Upper lobe of right lung (tissue), 1 donor: Measurements from ENCODE around the gene NOX4. TPM values are rescaled to one million over a fixed set of nuclear protein-coding genes. Genes with fewer than 3 reads are reported as not detected.
"Not testable (repeated sequence)": the region's sequence is repeated elsewhere in the genome, so short reads cannot be mapped to it uniquely, and the experiment has no call there.

Experiments
- ATAC-seq: fragments of 200-7000 bp; cut with Tn5 transposase; one replicate; pipeline ENCODE4 v1.9.1; 2020; ENCODE audit warnings: mild to moderate bottlenecking, moderate library complexity
- DNase-seq: peaks from one replicate; pipeline ENCODE4 v3.0.0-alpha.2; 2020
- H3K27ac ChIP-seq: fragments of 200-600 bp; one replicate; pipeline ENCODE4 v1.8.0; 2022
- H3K27me3 ChIP-seq: fragments of 200-600 bp; one replicate; pipeline ENCODE4 v1.8.0; 2022; ENCODE audit warnings: mild to moderate bottlenecking
- H3K36me3 ChIP-seq: fragments of 200-600 bp; one replicate; pipeline ENCODE4 v1.8.0; 2022
- H3K4me1 ChIP-seq: fragments of 200-600 bp; one replicate; pipeline ENCODE4 v1.8.0; 2022
- H3K4me3 ChIP-seq: fragments of 200-600 bp; one replicate; pipeline ENCODE4 v1.8.0; 2022; ENCODE audit warnings: mild to moderate bottlenecking
- H3K9me3 ChIP-seq: fragments of 200-600 bp; one replicate; pipeline ENCODE4 v1.8.0; 2022
- intact Hi-C: fragments of 100-400 bp; cut with DNase I; formaldehyde crosslinking; loops from one replicate; pipeline ENCODE4 v1.11.0; 2022
- total RNA-seq: library from RNA; stranded (reverse); fragmentation: NEBNext Ultra II Directional; extraction: Animal tissue kit (Norgen Biotek cat#: 25700); gene quantifications from one replicate; pipeline ENCODE4 v1.2.1, GENCODE V29; 2021
- TF ChIP-seq, protein P1 (sequence below): fragments of 200-600 bp; IDR thresholded peaks from one replicate; pipeline ENCODE4 v1.8.0; 2022; ENCODE audit warnings: antibody characterized with exemption
- donor health status: DM: no; HTN: yes; CAD: no; lungs with severe emphysema.

NOX4 gene
- total RNA-seq, 1 donor from 2014 or later = 2.7 TPM

- Histone ChIP-seq H3K36me3 (no peaks in the 10 kb centered on the region), H3K9me3 (no peaks in the 10 kb centered on the region), H3K4me3 (no peak overlapping the region), H3K4me1 (no peaks in the 10 kb centered on the region), H3K27ac (no peak overlapping the region), H3K27me3 (no peaks in the 10 kb centered on the region)
- intact Hi-C loops = no loop called here
- no peak for ATAC-seq
- TF ChIP-seq, protein P1, sequence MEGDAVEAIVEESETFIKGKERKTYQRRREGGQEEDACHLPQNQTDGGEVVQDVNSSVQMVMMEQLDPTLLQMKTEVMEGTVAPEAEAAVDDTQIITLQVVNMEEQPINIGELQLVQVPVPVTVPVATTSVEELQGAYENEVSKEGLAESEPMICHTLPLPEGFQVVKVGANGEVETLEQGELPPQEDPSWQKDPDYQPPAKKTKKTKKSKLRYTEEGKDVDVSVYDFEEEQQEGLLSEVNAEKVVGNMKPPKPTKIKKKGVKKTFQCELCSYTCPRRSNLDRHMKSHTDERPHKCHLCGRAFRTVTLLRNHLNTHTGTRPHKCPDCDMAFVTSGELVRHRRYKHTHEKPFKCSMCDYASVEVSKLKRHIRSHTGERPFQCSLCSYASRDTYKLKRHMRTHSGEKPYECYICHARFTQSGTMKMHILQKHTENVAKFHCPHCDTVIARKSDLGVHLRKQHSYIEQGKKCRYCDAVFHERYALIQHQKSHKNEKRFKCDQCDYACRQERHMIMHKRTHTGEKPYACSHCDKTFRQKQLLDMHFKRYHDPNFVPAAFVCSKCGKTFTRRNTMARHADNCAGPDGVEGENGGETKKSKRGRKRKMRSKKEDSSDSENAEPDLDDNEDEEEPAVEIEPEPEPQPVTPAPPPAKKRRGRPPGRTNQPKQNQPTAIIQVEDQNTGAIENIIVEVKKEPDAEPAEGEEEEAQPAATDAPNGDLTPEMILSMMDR = no peak
- DNase-seq = no peak
Measured at GRCh38 chr11:89433278-89433677, 57.9 kb downstream of the NOX4 start.

GRCh38 chr11:89432182-89432581 is 59.0 kb downstream of the NOX4 start:
- H3K27me3 ChIP-seq, ATAC-seq, H3K27ac ChIP-seq, H3K4me3 ChIP-seq, H3K36me3 ChIP-seq, intact Hi-C loops, H3K9me3 ChIP-seq, H3K4me1 ChIP-seq, DNase-seq: not testable (repeated sequence)

- H3K36me3 ChIP-seq, intact Hi-C loops, H3K27me3 ChIP-seq, H3K4me3 ChIP-seq, ATAC-seq, H3K27ac ChIP-seq, H3K9me3 ChIP-seq, H3K4me1 ChIP-seq, DNase-seq: not testable (repeated sequence)
Measured at GRCh38 chr11:89426501-89426900, 64.7 kb downstream of the NOX4 start.

DNA sequence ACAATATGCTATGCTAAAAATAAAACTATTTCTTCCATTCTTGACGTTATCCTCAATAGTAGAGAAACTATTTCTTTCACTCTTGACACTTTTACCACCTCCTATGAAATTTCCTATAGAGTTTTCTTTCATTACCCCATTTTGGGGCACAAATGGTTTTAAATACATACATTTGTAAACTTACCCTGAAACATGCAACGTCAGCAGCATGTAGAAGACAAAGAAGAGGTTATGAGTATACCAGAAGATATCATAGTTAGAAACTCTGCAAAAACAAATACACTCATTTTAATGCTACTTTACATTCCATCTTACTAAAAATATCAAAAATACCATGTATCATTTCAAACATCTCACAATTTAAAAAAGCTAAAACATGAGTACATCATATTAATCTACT is 69.5 kb downstream of the NOX4 start:
- H3K4me3 ChIP-seq = no peak overlapping the region
- ATAC-seq (no peak), DNase-seq (no peak)
- intact Hi-C loops = no loop called here
- H3K27ac ChIP-seq = no peak overlapping the region
- H3K9me3 ChIP-seq = no peaks in the 10 kb centered on the region
- H3K4me1 ChIP-seq = no peaks in the 10 kb centered on the region
- TF ChIP-seq, protein P1 = no peak
- no peaks in the 10 kb centered on the region for H3K27me3 ChIP-seq
- H3K36me3 ChIP-seq = no peaks in the 10 kb centered on the region

GRCh38 chr11:89420981-89421380 is 70.2 kb downstream of the NOX4 start:
- no peaks in the 10 kb centered on the region for H3K27me3 ChIP-seq
- intact Hi-C loops = no loop called here
- no peak overlapping the region for H3K27ac ChIP-seq
- no peaks in the 10 kb centered on the region for H3K9me3 ChIP-seq
- H3K4me1 ChIP-seq = no peaks in the 10 kb centered on the region
- no peak overlapping the region for H3K4me3 ChIP-seq
- H3K36me3 ChIP-seq = no peaks in the 10 kb centered on the region
- ATAC-seq = no peak
- TF ChIP-seq, protein P1 = no peak
- no peak for DNase-seq

- Histone ChIP-seq H3K9me3 (no peaks in the 10 kb centered on the region), H3K27ac (no peak overlapping the region), H3K4me1 (no peaks in the 10 kb centered on the region), H3K4me3 (no peak overlapping the region), H3K27me3 (no peaks in the 10 kb centered on the region), H3K36me3 (no peaks in the 10 kb centered on the region)
- TF ChIP-seq, protein P1 = no peak
- intact Hi-C loops = no loop called here
- ATAC-seq (no peak), DNase-seq (no peak)
Measured at GRCh38 chr11:89416961-89417360, 74.2 kb downstream of the NOX4 start.

DNA sequence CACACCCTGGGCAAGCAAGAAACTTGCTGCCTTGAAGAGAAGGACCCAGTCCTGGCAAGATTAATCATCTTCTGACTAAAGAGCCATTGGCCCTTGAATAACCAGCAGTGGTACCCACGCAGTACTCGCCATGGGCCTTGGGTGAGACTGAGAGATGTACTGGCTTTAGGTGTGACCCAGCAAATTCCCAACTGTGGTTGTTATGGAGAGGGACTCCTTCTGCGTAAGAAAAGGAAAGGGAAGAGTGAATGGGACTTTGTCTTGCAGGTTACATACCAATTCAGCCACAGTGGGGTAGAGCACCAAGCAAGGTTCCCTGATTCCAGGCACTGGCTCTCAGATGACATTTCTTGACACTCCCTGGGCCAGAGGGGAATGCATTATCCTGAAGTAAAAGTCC is 80.1 kb downstream of the NOX4 start:
- H3K27me3 ChIP-seq, H3K9me3 ChIP-seq, DNase-seq, H3K4me1 ChIP-seq, intact Hi-C loops, H3K27ac ChIP-seq, H3K4me3 ChIP-seq, ATAC-seq, H3K36me3 ChIP-seq: not testable (repeated sequence)

- intact Hi-C loops, H3K36me3 ChIP-seq, H3K27ac ChIP-seq, H3K9me3 ChIP-seq, H3K4me3 ChIP-seq, DNase-seq, H3K4me1 ChIP-seq, H3K27me3 ChIP-seq: not testable (repeated sequence)
- ATAC-seq = peak; percentile 21
Measured at GRCh38 chr11:89410666-89411065, 80.5 kb downstream of the NOX4 start.

DNA sequence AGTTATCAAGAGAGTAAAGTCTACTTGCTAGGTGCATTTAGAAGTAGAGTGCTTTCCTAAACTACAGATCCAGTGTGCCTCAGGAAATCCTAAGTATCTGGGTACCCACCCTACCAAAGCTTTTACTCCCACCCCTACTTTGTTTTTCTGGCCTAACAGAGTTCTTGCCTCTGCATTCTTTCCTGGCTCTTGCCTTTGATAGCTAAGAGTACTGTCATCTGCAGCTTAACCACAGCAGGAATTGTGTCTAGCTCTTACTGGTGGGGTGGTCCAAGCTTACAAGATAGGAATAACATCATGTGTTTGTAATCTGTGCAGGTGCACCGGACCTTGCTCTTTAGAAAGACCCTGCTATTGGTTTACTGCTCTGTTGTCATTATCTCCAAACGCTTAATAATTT is 82.7 kb downstream of the NOX4 start:
- H3K9me3 ChIP-seq, ATAC-seq, H3K27me3 ChIP-seq, H3K27ac ChIP-seq, H3K4me3 ChIP-seq, H3K4me1 ChIP-seq, intact Hi-C loops, DNase-seq, H3K36me3 ChIP-seq: not testable (repeated sequence)
